ENCODE results near the gene NFIB. TPM values are rescaled to one million over a fixed set of nuclear protein-coding genes. Genes with fewer than 3 reads are reported as not detected.

Gene NFIB
- polyA plus RNA-seq, 1 donor (not counting 4 experiments of a cell fraction or from before 2014, with no cell fraction given): 8.9 TPM

DNA sequence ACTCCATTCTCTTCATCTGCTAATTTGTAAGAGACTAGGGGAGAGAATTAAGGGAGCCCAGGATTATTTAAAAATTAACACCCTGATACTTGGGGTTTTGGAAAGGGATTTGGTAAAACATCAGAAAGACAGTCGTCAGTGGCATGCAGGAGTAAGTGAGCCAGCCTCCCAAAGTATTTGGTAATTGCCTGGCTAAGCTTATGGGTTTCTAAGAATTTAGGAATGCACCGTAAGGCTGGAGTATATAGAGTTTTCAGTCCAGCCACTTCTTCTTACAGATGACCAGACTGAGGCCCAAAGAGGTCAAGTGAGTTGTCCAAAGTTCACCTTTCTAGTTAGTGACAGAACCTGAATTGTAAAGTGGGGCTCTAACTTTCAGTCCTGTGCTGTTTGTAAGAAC is 25.8 kb upstream of the NFIB start:
- TF ChIP-seq EZH2 (IDR thresholded peaks at IDR 0.05; ENCODE audit: low read length): no peak
- TF ChIP-seq, protein P1, sequence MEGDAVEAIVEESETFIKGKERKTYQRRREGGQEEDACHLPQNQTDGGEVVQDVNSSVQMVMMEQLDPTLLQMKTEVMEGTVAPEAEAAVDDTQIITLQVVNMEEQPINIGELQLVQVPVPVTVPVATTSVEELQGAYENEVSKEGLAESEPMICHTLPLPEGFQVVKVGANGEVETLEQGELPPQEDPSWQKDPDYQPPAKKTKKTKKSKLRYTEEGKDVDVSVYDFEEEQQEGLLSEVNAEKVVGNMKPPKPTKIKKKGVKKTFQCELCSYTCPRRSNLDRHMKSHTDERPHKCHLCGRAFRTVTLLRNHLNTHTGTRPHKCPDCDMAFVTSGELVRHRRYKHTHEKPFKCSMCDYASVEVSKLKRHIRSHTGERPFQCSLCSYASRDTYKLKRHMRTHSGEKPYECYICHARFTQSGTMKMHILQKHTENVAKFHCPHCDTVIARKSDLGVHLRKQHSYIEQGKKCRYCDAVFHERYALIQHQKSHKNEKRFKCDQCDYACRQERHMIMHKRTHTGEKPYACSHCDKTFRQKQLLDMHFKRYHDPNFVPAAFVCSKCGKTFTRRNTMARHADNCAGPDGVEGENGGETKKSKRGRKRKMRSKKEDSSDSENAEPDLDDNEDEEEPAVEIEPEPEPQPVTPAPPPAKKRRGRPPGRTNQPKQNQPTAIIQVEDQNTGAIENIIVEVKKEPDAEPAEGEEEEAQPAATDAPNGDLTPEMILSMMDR (optimal IDR thresholded peaks at IDR 0.05 in 1 of 3, IDR thresholded peaks at IDR 0.05 in 1 of 3, conservative IDR thresholded peaks at IDR 0.05 in 1 of 3; ENCODE audit: extremely low read depth in 1 of 3, insufficient read depth in 2 of 3, low read length in 3 of 3): no peak
- H3K27me3 ChIP-seq (ENCODE audit: control insufficient read depth, extremely low read depth, insufficient read depth, low read length): peaks cover 24% of the 10 kb centered on the region
- H3K36me3 ChIP-seq (ENCODE audit: control insufficient read depth in 2 of 2, extremely low read depth in 1 of 2, insufficient read depth in 2 of 2, low read length in 2 of 2): no peaks in the 10 kb centered on the region
- no peaks in the 10 kb centered on the region for H4K20me1 ChIP-seq (ENCODE audit: control insufficient read depth, extremely low read depth, insufficient read depth, low read length)
- no peak overlapping the region for H3K4me3 ChIP-seq (ENCODE audit: control insufficient read depth in 2 of 3, extremely low read depth in 1 of 3, insufficient read depth in 2 of 3, low read depth in 1 of 3, low read length in 3 of 3)
- H3K9me1 ChIP-seq (ENCODE audit: control insufficient read depth, extremely low read depth, insufficient read depth, low read length): no peaks in the 10 kb centered on the region
- H3K4me1 ChIP-seq (ENCODE audit: control insufficient read depth, extremely low read depth, insufficient read depth, low read length): peaks cover 6% of the 10 kb centered on the region
- H3K27ac ChIP-seq (ENCODE audit: control insufficient read depth, insufficient read depth, low read length): no peak overlapping the region
- no peak overlapping the region for H3K4me2 ChIP-seq (ENCODE audit: control insufficient read depth, extremely low read depth, insufficient read depth, low read depth, low read length)
- dilution Hi-C loops (cut with MboI; ENCODE audit: extremely low pct_ligation_motif_present, low sequenced_read_pairs): no loop called here
- no peaks in the 10 kb centered on the region for H3K79me2 ChIP-seq (ENCODE audit: control insufficient read depth, insufficient read depth, low read length)
- FAIRE-seq (no peak), DNase-seq (ENCODE audit: low read depth, low spot score) (no peak)
- H3K9me3 ChIP-seq (ENCODE audit: control insufficient read depth, low read depth, low read length): no peaks in the 10 kb centered on the region
- H2AFZ ChIP-seq (ENCODE audit: control insufficient read depth, low read length): no peak overlapping the region
- no peak overlapping the region for H3K9ac ChIP-seq (ENCODE audit: control insufficient read depth, extremely low read depth, insufficient read depth, low read length)

DNA sequence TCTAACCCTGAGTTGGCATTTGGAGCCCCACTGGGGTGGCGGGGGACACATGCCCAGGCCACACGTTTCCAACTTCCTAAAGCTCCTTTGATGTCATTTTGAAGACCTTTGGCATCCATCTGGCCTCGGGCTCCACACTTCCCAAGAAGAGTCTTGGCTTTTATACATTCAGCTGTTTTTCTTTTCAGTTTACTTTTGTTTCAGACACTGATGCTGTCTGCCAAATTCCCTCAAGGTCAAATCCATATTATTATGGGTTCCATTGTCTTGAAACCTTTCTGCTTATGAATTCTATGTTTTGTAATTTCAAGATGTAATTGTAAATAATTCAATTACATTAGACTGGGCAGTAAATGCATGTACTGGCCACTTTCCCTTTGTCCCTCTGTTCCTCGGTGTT is 23.7 kb upstream of the NFIB start:
- dilution Hi-C loops (cut with MboI; ENCODE audit: extremely low pct_ligation_motif_present, low sequenced_read_pairs): no loop called here
- TF ChIP-seq, protein P1 (optimal IDR thresholded peaks at IDR 0.05 in 1 of 3, IDR thresholded peaks at IDR 0.05 in 1 of 3, conservative IDR thresholded peaks at IDR 0.05 in 1 of 3; ENCODE audit: extremely low read depth in 1 of 3, insufficient read depth in 2 of 3, low read length in 3 of 3): no peak
- no peak for TF ChIP-seq EZH2 (IDR thresholded peaks at IDR 0.05; ENCODE audit: low read length)

More for the DNA sequence above, 23.7 kb upstream of the NFIB start:
- Histone ChIP-seq H3K4me2 (ENCODE audit: control insufficient read depth, extremely low read depth, insufficient read depth, low read depth, low read length) (no peak overlapping the region), H3K27me3 (ENCODE audit: control insufficient read depth, extremely low read depth, insufficient read depth, low read length) (peaks cover 10% of the 10 kb centered on the region), H3K36me3 (ENCODE audit: control insufficient read depth in 2 of 2, extremely low read depth in 1 of 2, insufficient read depth in 2 of 2, low read length in 2 of 2) (no peaks in the 10 kb centered on the region), H3K9me3 (ENCODE audit: control insufficient read depth, low read depth, low read length) (no peaks in the 10 kb centered on the region), H3K4me3 (ENCODE audit: control insufficient read depth in 2 of 3, extremely low read depth in 1 of 3, insufficient read depth in 2 of 3, low read depth in 1 of 3, low read length in 3 of 3) (no peak overlapping the region), H3K4me1 (ENCODE audit: control insufficient read depth, extremely low read depth, insufficient read depth, low read length) (peaks cover 2% of the 10 kb centered on the region), H3K79me2 (ENCODE audit: control insufficient read depth, insufficient read depth, low read length) (no peaks in the 10 kb centered on the region), H2AFZ (ENCODE audit: control insufficient read depth, low read length) (no peak overlapping the region), H3K9ac (ENCODE audit: control insufficient read depth, extremely low read depth, insufficient read depth, low read length) (no peak overlapping the region), H3K27ac (ENCODE audit: control insufficient read depth, insufficient read depth, low read length) (no peak overlapping the region), H4K20me1 (ENCODE audit: control insufficient read depth, extremely low read depth, insufficient read depth, low read length) (no peaks in the 10 kb centered on the region), H3K9me1 (ENCODE audit: control insufficient read depth, extremely low read depth, insufficient read depth, low read length) (no peaks in the 10 kb centered on the region)
- FAIRE-seq (no peak), DNase-seq (ENCODE audit: low read depth, low spot score) (no peak)

Measured in keratinocyte (primary cell).